ENCODE data around the gene HSD17B2. TPM values are rescaled to one million over a fixed set of nuclear protein-coding genes. Genes with fewer than 3 reads are reported as not detected.

HSD17B2 gene
- total and polyA plus RNA-seq, 2 of the 4 experiments (the other 2 are of a cell fraction) = 0.12 to 0.18 TPM

DNA sequence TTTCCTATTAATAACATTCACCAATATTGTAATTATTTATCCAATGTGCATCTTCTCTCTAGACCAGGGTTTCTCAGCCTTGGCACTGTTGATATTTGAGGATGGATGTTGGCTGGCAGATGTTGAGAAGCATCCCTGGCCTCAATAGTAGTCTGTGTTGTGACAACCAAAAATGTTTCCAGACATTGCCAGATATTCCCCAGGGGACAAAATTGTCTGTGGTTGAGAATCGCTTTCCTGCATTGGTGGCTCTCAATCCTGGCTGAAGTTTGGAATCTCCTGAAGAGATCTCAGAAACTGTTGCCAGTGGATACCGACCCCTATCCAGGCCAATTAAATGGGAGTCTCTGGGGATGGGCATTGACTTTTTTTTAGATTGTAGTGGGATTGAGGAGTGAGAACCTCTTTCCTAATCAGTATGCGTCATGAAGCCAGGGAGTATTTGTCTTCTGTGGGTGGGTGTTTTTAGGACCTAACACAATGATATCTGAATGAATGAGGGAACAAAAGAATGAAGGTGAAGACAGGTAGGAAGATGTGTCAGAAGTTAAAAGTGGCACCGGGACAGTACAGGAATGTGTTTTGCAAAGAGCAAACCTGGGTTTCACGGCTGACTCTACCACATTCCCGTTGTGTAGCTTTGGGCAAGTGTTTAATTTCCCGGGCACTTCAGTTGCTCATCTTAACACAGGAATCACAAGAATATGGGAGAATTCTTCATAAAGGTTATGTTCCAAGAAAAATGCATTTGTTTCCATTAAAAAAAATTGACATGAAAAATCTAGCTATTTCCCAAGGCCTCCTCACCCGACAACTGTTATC, 24.3 kb downstream of the HSD17B2 start:
- Histone ChIP-seq H2BK20ac (ENCODE audit: low read depth, low read length) (no peak overlapping the region), H2AFZ (replicated peaks; ENCODE audit: low read length, poor library complexity) (no peak overlapping the region), H3K18ac (ENCODE audit: low read depth, low read length) (peak overlapping the region; percentile 57), H2AK9ac (replicated peaks; ENCODE audit: low read depth, low read length, poor library complexity) (no peak overlapping the region), H3K14ac (replicated peaks; ENCODE audit: low read depth, low read length) (no peak overlapping the region), H4K91ac (ENCODE audit: insufficient read depth, low read depth, low read length) (no peak overlapping the region), H3K4me2 (ENCODE audit: low read depth, low read length) (no peak overlapping the region), H2BK120ac (ENCODE audit: low read depth, low read length) (0 out of 2 replicates have a peak overlapping the region, but pooled peaks have one; percentile 10), H3K79me1 (ENCODE audit: low read depth in 1 of 2, low read length in 2 of 2) (no peaks in the 10 kb centered on the region), H3K23ac (ENCODE audit: low read depth, low read length) (no peak overlapping the region), H4K5ac (ENCODE audit: low read depth, low read length) (peak overlapping the region; percentile 39; the same call in 1 of the 2 replicates), H4K20me1 (ENCODE audit: insufficient read depth, low read length) (no peaks in the 10 kb centered on the region), H3K9me3 (ENCODE audit: control insufficient read depth, insufficient read depth, low read length) (no peaks in the 10 kb centered on the region), H3K27me3 (ENCODE audit: control insufficient read depth, insufficient read depth, low read length) (no peaks in the 10 kb centered on the region), H2AK5ac (ENCODE audit: low read depth, low read length) (peak overlapping the region; percentile 53; the same call in 1 of the 2 replicates), H4K8ac (ENCODE audit: low read depth in 2 of 2, low read length in 2 of 2) (0 out of 4 replicates have a peak overlapping the region, but pooled peaks of 1 of the 2 experiments have one; percentile 53), H3K4me3 (ENCODE audit: insufficient read depth, low read depth, low read length) (no peak overlapping the region), H3K4ac (ENCODE audit: low read depth, low read length) (no peak overlapping the region), H2BK15ac (ENCODE audit: low read depth, low read length) (no peak overlapping the region), H3K9ac (ENCODE audit: low read depth, low read length) (no peak overlapping the region), H3K4me1 (ENCODE audit: control insufficient read depth, insufficient read depth, low read length) (peaks cover 7% of the 10 kb centered on the region), H2BK5ac (ENCODE audit: low read depth, low read length, poor library complexity, severe bottlenecking) (no peak overlapping the region), H3K36me3 (ENCODE audit: control insufficient read depth, insufficient read depth, low read length) (no peaks in the 10 kb centered on the region), H3K9me1 (ENCODE audit: insufficient read depth, low read length) (peaks cover 3% of the 10 kb centered on the region; the same call in 1 of the 2 replicates), H3K27ac (ENCODE audit: insufficient read depth, low read length) (peak overlapping the region; percentile 61; the same call in 1 of the 2 replicates), H3K56ac (ENCODE audit: extremely low read depth, insufficient read depth, low read length) (no peak overlapping the region)
- in situ Hi-C loops (cut with MboI; ENCODE audit: low sequenced_read_pairs) (no loop called here), dilution Hi-C loops (cut with HindIII; ENCODE audit: low sequenced_read_pairs, unreplicated experiment) (no loop called here), intact Hi-C loops (cut with micrococcal nuclease) (no loop called here)
- whole genome bisulfite sequencing, 2 experiments (ENCODE audit: extremely low coverage in 2 of 2, insufficient read length in 1 of 2) = no CpG with 5 or more reads among the region's 8 CpGs
- TF ChIP-seq NFE2L2 (IDR thresholded peaks at IDR 0.05; ENCODE audit: low read depth, low read length) = no peak
- no peak for TF ChIP-seq MAZ (IDR thresholded peaks at IDR 0.05; ENCODE audit: borderline replicate concordance, low read depth, low read length)
- TF ChIP-seq CEBPB (IDR thresholded peaks at IDR 0.05; ENCODE audit: low read depth, low read length) = no peak
- TF ChIP-seq MAFK (IDR thresholded peaks at IDR 0.05; ENCODE audit: low read depth, low read length) = no peak
- TF ChIP-seq CHD1 (IDR thresholded peaks at IDR 0.05; ENCODE audit: low read depth, low read length) = no peak
- TF ChIP-seq, protein P1, sequence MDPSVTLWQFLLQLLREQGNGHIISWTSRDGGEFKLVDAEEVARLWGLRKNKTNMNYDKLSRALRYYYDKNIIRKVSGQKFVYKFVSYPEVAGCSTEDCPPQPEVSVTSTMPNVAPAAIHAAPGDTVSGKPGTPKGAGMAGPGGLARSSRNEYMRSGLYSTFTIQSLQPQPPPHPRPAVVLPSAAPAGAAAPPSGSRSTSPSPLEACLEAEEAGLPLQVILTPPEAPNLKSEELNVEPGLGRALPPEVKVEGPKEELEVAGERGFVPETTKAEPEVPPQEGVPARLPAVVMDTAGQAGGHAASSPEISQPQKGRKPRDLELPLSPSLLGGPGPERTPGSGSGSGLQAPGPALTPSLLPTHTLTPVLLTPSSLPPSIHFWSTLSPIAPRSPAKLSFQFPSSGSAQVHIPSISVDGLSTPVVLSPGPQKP (IDR thresholded peaks at IDR 0.05; ENCODE audit: borderline replicate concordance, low read depth, low read length) = no peak
- TF ChIP-seq, protein P2, sequence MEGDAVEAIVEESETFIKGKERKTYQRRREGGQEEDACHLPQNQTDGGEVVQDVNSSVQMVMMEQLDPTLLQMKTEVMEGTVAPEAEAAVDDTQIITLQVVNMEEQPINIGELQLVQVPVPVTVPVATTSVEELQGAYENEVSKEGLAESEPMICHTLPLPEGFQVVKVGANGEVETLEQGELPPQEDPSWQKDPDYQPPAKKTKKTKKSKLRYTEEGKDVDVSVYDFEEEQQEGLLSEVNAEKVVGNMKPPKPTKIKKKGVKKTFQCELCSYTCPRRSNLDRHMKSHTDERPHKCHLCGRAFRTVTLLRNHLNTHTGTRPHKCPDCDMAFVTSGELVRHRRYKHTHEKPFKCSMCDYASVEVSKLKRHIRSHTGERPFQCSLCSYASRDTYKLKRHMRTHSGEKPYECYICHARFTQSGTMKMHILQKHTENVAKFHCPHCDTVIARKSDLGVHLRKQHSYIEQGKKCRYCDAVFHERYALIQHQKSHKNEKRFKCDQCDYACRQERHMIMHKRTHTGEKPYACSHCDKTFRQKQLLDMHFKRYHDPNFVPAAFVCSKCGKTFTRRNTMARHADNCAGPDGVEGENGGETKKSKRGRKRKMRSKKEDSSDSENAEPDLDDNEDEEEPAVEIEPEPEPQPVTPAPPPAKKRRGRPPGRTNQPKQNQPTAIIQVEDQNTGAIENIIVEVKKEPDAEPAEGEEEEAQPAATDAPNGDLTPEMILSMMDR (conservative IDR thresholded peaks at IDR 0.05; ENCODE audit: low read depth, low read length) = no peak
- TF ChIP-seq BHLHE40 (IDR thresholded peaks at IDR 0.05; ENCODE audit: low read depth, low read length) = no peak
- TF ChIP-seq, protein P3, sequence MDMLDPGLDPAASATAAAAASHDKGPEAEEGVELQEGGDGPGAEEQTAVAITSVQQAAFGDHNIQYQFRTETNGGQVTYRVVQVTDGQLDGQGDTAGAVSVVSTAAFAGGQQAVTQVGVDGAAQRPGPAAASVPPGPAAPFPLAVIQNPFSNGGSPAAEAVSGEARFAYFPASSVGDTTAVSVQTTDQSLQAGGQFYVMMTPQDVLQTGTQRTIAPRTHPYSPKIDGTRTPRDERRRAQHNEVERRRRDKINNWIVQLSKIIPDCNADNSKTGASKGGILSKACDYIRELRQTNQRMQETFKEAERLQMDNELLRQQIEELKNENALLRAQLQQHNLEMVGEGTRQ (IDR thresholded peaks at IDR 0.05; ENCODE audit: low read depth, low read length) = no peak
- DNase-seq (no peak), ATAC-seq (ENCODE audit: low read depth) (no peak)
- ChIA-PET POLR2A (ENCODE audit: unreplicated experiment) (interaction anchor here (0.6 kb wide), 1 partner anchor 1360 kb away, joined by 3 read pairs; no protein-coding TSS in a partner anchor), CTCF (no interaction called here)
- no TSS peak for BruUV-seq (replicated peaks)

Data from IMR-90 (cell line).